Gastrocnemius medialis (tissue), 4 donors: ENCODE measurements around the gene IL20.

ENCODE experiments used
- CTCF ChIP-seq, 5 experiments: fragments of 450-650 bp in 3 of 5; fragments of 200-600 bp in 2 of 5; sonication (generic) in 2 of 5; IDR thresholded peaks in 4 of 5; conservative IDR thresholded peaks in 1 of 5; 1 replicate in 4 of 5; 2 replicates in 1 of 5; pipeline ENCODE4 v1.5.1; 2016 to 2019; ENCODE audit warnings: antibody characterized with exemption in 5 of 5, mild to moderate bottlenecking in 3 of 5, moderate library complexity in 3 of 5
- POLR2A ChIP-seq, 2 donors: fragments of 450-650 bp; IDR thresholded peaks; one replicate each; pipeline ENCODE4 v1.6.1; 2017; ENCODE audit warnings: antibody characterized with exemption in 2 of 2, mild to moderate bottlenecking in 2 of 2, moderate library complexity in 2 of 2

- TF ChIP-seq CTCF (IDR thresholded peaks at IDR 0.05 in 4 of 5, conservative IDR thresholded peaks at IDR 0.05 in 1 of 5) (no peak), POLR2A (IDR thresholded peaks at IDR 0.05) (no peak)
Observed at GRCh38 chr1:206835186-206835585, 30.2 kb upstream of the IL20 start.
